SK-N-MC (cell line): ENCODE measurements around the gene TTR.

Source experiments
- EZH2 ChIP-seq: fragments of 200-600 bp; sonication (generic); IDR thresholded peaks from one replicate; pipeline ENCODE4 v1.6.1; 2017; ENCODE audit warnings: antibody characterized with exemption
- FOXP2 ChIP-seq: optimal IDR thresholded peaks from 2 replicates; pipeline ENCODE3; 2011; ENCODE audit warnings: mild to moderate bottlenecking, moderate library complexity; ENCODE audit not compliant: insufficient read depth; ENCODE audit errors: extremely low read length, control extremely low read depth
- POLR2AphosphoS5 ChIP-seq: IDR thresholded peaks from 2 replicates; pipeline ENCODE4 v1.6.1; 2012; ENCODE audit warnings: mild to moderate bottlenecking, low read depth, low read length, borderline replicate concordance

- TF ChIP-seq POLR2AphosphoS5 (no peak), FOXP2 (no peak), EZH2 (no peak)
These were observed 34.7 kb downstream of the TTR start for GRCh38 chr18:31626409-31626808.
